ENCODE results near the gene IL11RA. TPM values are rescaled to one million over a fixed set of nuclear protein-coding genes. Genes with fewer than 3 reads are reported as not detected.

IL11RA gene
- polyA plus RNA-seq, 3 donors from 2014 or later, result 2.9 to 14.0 (median 5.0) TPM

DNA sequence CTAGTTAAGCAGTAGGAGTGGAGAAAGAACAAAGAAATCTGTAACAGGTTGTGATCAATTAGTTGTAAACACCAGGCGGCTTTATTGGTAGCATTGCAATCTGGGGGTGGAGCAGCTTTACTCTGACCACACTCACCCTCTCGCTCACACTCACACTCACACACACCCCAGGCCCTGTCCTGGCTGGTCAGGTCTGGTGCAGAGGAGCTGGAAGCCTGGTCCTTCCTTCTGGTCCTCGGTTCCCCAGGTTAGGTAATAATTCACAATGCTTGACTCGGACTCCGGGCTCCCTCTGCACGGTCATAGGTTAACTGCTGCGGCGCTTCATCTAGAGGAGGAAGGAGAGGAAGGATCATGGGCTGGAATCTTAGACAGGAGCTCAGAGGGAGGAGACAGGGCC is 37.5 kb downstream of the IL11RA start:
- no peaks in the 10 kb centered on the region for H3K9me3 Mint-ChIP-seq
- H3K27me3 Mint-ChIP-seq (ENCODE audit: low read depth in 3 of 3), result peaks cover 0 to 3% (median 0%) of the 10 kb centered on the region in 3 donors
- H3K27ac Mint-ChIP-seq, result no peak overlapping the region
- H3K4me1 Mint-ChIP-seq, result peaks cover 0 to 2% of the 10 kb centered on the region in 2 donors
- H3K36me3 Mint-ChIP-seq, result peaks cover 0 to 3% (median 0%) of the 10 kb centered on the region in 3 donors
- no peak for DNase-seq
- no peak overlapping the region for H3K4me3 Mint-ChIP-seq

- H3K4me3 Mint-ChIP-seq, result no peak within 1 kb of the TSS
- H3K36me3 Mint-ChIP-seq, result no peaks in the 10 kb centered on the region
- H3K27ac Mint-ChIP-seq, result no peak within 1 kb of the TSS
- H3K27me3 Mint-ChIP-seq (ENCODE audit: low read depth in 3 of 3), result peaks cover 0 to 4% (median 0%) of the 10 kb centered on the region in 3 donors
- no peak for DNase-seq
- H3K4me1 Mint-ChIP-seq, result no peaks in the 10 kb centered on the region
- no peaks in the 10 kb centered on the region for H3K9me3 Mint-ChIP-seq
Observed at GRCh38 chr9:34690983-34691935, 39.3 kb downstream of the IL11RA start, which contains the start of gene CCL19. Gene CCL19 (minus strand): TSS chr9:34691276. CDS start chr9:34691139, 137 bp downstream.

GRCh38 chr9:34691936-34692315 is 39.9 kb downstream of the IL11RA start:
- no peaks in the 10 kb centered on the region for H3K9me3 Mint-ChIP-seq
- no peaks in the 10 kb centered on the region for H3K4me1 Mint-ChIP-seq
- no peak overlapping the region for H3K4me3 Mint-ChIP-seq
- no peak for DNase-seq
- no peak overlapping the region for H3K27ac Mint-ChIP-seq
- no peaks in the 10 kb centered on the region for H3K36me3 Mint-ChIP-seq
- peaks cover 0 to 4% (median 0%) of the 10 kb centered on the region in 3 donors for H3K27me3 Mint-ChIP-seq (ENCODE audit: low read depth in 3 of 3)

GRCh38 chr9:34693560-34693959 is 41.6 kb downstream of the IL11RA start:
- Mint-ChIP-seq H3K4me1 (no peaks in the 10 kb centered on the region), H3K4me3 (no peak overlapping the region), H3K27me3 (ENCODE audit: low read depth in 3 of 3) (peaks cover 0 to 4% (median 2%) of the 10 kb centered on the region in 3 donors), H3K27ac (no peak overlapping the region), H3K36me3 (no peaks in the 10 kb centered on the region), H3K9me3 (no peaks in the 10 kb centered on the region)
- no peak for DNase-seq

DNA sequence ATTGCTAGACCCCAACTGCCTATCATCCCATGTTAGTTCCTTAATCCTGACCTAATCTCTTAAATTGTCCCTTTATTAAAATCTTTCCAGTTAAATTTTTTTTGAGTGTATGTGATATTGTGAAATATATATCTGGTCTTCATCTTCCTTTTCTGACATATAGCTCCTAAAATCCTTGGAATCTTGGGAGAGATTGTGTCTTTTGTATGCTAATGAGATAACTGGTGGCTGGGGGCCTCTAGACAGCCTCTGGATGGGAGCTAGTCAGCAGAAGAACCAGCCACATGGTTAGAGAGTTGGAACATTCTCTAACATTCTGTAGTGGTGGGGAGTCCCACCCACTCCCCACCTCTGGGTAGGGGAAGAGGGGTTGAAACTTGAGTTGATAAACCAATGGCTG is 42.8 kb downstream of the IL11RA start:
- Mint-ChIP-seq H3K4me1 (no peaks in the 10 kb centered on the region), H3K36me3 (no peaks in the 10 kb centered on the region), H3K27me3 (ENCODE audit: low read depth in 3 of 3) (peaks cover 2 to 4% (median 2%) of the 10 kb centered on the region in 3 donors), H3K27ac (no peak overlapping the region), H3K9me3 (no peaks in the 10 kb centered on the region), H3K4me3 (no peak overlapping the region)
- no peak for DNase-seq

DNA sequence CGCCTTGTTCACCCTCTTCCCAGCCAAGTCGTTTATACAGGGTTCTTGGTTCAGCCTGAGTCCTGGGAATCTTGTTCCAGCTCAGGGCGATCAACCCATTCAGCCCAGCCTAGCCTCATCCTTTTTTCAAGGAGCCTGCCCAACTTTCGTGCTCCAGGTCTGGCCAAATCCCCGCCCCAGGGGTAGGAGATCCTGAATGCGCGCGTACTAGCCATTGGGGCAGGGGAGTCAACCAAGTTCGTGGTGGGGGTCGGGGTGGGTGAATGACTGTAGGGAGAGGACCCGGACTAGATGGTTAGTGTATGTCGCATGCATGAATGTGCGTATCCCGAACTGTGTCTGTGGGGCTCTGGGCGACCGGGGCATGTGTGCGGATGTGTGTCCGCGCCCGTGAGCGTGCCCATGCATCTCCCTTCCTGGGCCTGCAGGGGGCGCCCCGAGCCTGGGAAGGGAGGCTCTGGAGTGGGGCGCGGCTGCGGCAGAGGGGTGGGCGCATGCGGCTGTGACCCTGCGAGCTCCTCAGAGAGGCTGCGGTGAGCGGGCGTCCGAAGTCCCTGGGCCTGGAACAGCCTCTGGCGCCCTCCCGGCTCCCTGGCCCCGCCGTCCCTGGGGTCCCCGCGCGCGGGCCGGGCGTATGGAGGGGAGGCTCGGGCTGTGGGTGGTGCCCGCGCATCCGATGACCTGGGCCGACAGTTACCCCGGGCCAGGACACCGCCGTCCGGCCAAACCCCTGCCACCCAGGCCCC is 49.2 kb downstream of the IL11RA start:
- Mint-ChIP-seq H3K36me3 (no peaks in the 10 kb centered on the region), H3K4me1 (peaks cover 8 to 18% of the 10 kb centered on the region in 2 donors), H3K27me3 (ENCODE audit: low read depth in 3 of 3) (peaks cover 4 to 9% (median 6%) of the 10 kb centered on the region in 3 donors), H3K27ac (no peak overlapping the region), H3K4me3 (peak overlapping the region; percentile 66 to 85 (median 76)), H3K9me3 (no peaks in the 10 kb centered on the region)
- peak; percentile 64 to 70 (median 68) for DNase-seq

GRCh38 chr9:34701769-34702736 is 50.1 kb downstream of the IL11RA start:
- Mint-ChIP-seq H3K27ac (peak overlapping the region in 1 of 6 donors; percentile 37), H3K4me3 (peak overlapping the region; percentile 76 to 89 (median 85)), H3K4me1 (peaks cover 8 to 18% of the 10 kb centered on the region in 2 donors)

DNA sequence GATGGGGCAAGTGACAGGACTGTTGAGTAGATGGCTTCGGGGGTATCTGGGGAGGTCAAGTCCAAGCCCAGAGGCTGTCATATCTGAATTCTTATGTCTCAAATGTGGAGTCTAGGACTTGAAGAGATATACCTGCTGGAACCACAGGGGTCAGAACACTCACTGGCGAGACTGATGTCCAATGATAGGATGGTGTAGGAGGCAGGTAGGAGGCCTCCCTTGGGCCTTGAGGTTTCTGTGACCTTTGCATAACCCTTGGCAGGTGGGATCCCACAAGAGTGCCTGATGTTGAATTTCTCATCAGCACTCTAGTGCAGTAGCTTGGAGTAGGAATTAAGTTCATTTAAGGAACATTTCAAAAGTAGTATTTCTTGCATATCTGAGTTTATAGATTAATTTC is 55.1 kb downstream of the IL11RA start:
- DNase-seq, result no peak
- no peak overlapping the region for H3K27ac Mint-ChIP-seq
- H3K9me3 Mint-ChIP-seq, result no peaks in the 10 kb centered on the region
- H3K4me3 Mint-ChIP-seq, result no peak overlapping the region
- no peaks in the 10 kb centered on the region for H3K36me3 Mint-ChIP-seq
- peaks cover 2 to 9% (median 8%) of the 10 kb centered on the region in 3 donors for H3K27me3 Mint-ChIP-seq (ENCODE audit: low read depth in 3 of 3)
- H3K4me1 Mint-ChIP-seq, result peaks cover under 1 to 2% of the 10 kb centered on the region in 2 donors

More at GRCh38 chr9:34701769-34702736, 50.1 kb downstream of the IL11RA start:
- Mint-ChIP-seq H3K36me3 (no peaks in the 10 kb centered on the region), H3K27me3 (ENCODE audit: low read depth in 3 of 3) (peaks cover 7 to 9% (median 7%) of the 10 kb centered on the region in 3 donors), H3K9me3 (no peaks in the 10 kb centered on the region)
- DNase-seq, result peak; percentile 58 to 65 (median 62)

- Mint-ChIP-seq H3K27ac (no peak overlapping the region), H3K36me3 (no peaks in the 10 kb centered on the region), H3K27me3 (ENCODE audit: low read depth in 3 of 3) (peaks cover 5 to 12% (median 8%) of the 10 kb centered on the region in 3 donors), H3K4me3 (no peak overlapping the region), H3K4me1 (no peaks in the 10 kb centered on the region), H3K9me3 (no peaks in the 10 kb centered on the region)
- no peak for DNase-seq
Observed at GRCh38 chr9:34709196-34709978, 57.4 kb downstream of the IL11RA start.

DNA sequence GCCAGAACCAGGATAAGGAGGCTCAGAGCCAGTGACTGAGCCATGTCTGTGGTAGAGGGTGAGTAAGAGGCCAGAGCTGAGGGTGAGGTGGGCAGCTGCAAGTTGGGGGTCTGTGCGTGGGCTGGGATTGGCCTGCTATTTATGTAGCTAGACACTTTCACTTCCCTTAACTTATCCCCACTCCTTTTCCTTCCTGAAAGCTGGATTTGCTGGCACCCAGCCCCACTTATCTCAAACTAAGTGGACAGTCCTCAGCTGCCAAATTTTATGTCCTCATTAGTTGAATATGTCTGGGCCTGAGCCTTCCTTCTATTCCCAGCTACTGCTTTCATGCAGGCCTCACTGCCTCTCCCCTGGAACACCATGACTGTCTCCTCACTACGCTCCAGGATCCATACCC is 58.0 kb downstream of the IL11RA start, which contains the start of gene CCL21:
TSS of gene CCL21 (minus strand) at position 114 of the 400 bp plus-strand sequence. CDS start at position 44, 70 bp downstream.
- peaks cover 5 to 14% (median 13%) of the 10 kb centered on the region in 3 donors for H3K27me3 Mint-ChIP-seq (ENCODE audit: low read depth in 3 of 3)
- no peak for DNase-seq

More for the DNA sequence above, 58.0 kb downstream of the IL11RA start, which contains the start of gene CCL21:
- no peaks in the 10 kb centered on the region for H3K36me3 Mint-ChIP-seq
- no peaks in the 10 kb centered on the region for H3K9me3 Mint-ChIP-seq
- no peaks in the 10 kb centered on the region for H3K4me1 Mint-ChIP-seq
- no peak within 1 kb of the TSS for H3K4me3 Mint-ChIP-seq
- no peak within 1 kb of the TSS for H3K27ac Mint-ChIP-seq

Measured in immature natural killer cell (primary cell).